ENCODE data around the gene EXOC2. TPM values are rescaled to one million over a fixed set of nuclear protein-coding genes. Genes with fewer than 3 reads are reported as not detected.

EXOC2 gene
- total RNA-seq, 2 experiments from 2014 or later = 29.9 to 30.2 TPM

GRCh38 chr6:642805-643204 is 50.1 kb downstream of the EXOC2 start:
- TF ChIP-seq CTCF (IDR thresholded peaks at IDR 0.05) = no peak
- CTCF ChIA-PET = no interaction called here
- no peak overlapping the region for H3K27ac Mint-ChIP-seq
- H3K36me3 Mint-ChIP-seq (ENCODE audit: low read depth) = peaks cover 4% of the 10 kb centered on the region
- no peaks in the 10 kb centered on the region for H3K27me3 Mint-ChIP-seq
- H3K9me3 Mint-ChIP-seq = no peaks in the 10 kb centered on the region
- H3K4me3 Mint-ChIP-seq = no peak overlapping the region
- intact Hi-C loops (cut with micrococcal nuclease) = no loop called here
- POLR2A ChIA-PET = no interaction called here
- peaks cover 32% of the 10 kb centered on the region for H3K4me1 Mint-ChIP-seq (ENCODE audit: low read depth)
- DNase-seq (no peak), ATAC-seq (no peak)

GRCh38 chr6:641225-641985 is 51.5 kb downstream of the EXOC2 start:
- no peaks in the 10 kb centered on the region for H3K27me3 Mint-ChIP-seq
- ATAC-seq (no peak), DNase-seq (no peak)
- peaks cover 23% of the 10 kb centered on the region for H3K4me1 Mint-ChIP-seq (ENCODE audit: low read depth)
- ChIA-PET CTCF (interaction anchor here (0.8 to 1.3 kb wide), 2 partner anchors 8 to 48 kb away, joined by 4 read pairs; no protein-coding TSS in a partner anchor), POLR2A (interaction anchor here (1.1 kb wide), 1 partner anchor 13 kb away, joined by 3 read pairs; no protein-coding TSS in a partner anchor)
- peaks cover 4% of the 10 kb centered on the region for H3K36me3 Mint-ChIP-seq (ENCODE audit: low read depth)
- no peak overlapping the region for H3K4me3 Mint-ChIP-seq
- no peak for TF ChIP-seq CTCF (IDR thresholded peaks at IDR 0.05)
- intact Hi-C loops (cut with micrococcal nuclease) = no loop called here
- H3K9me3 Mint-ChIP-seq = no peaks in the 10 kb centered on the region
- no peak overlapping the region for H3K27ac Mint-ChIP-seq

GRCh38 chr6:636488-636887 is 56.5 kb downstream of the EXOC2 start:
- H3K27me3 Mint-ChIP-seq = no peaks in the 10 kb centered on the region
- CTCF ChIA-PET = interaction anchor here (1.6 to 2.0 kb wide), 3 partner anchors 14 to 85 kb away, joined by 4 to 5 read pairs (median 5); no protein-coding TSS in a partner anchor
- ATAC-seq = peak; percentile 39
- peaks cover 11% of the 10 kb centered on the region for H3K36me3 Mint-ChIP-seq (ENCODE audit: low read depth)
- no peak for TF ChIP-seq CTCF (IDR thresholded peaks at IDR 0.05)
- H3K4me3 Mint-ChIP-seq = no peak overlapping the region
- DNase-seq = no peak
- no peaks in the 10 kb centered on the region for H3K9me3 Mint-ChIP-seq
- no peak overlapping the region for H3K27ac Mint-ChIP-seq
- intact Hi-C loops (cut with micrococcal nuclease) = no loop called here
- H3K4me1 Mint-ChIP-seq (ENCODE audit: low read depth) = peaks cover 3% of the 10 kb centered on the region
- POLR2A ChIA-PET = interaction anchor here (0.8 to 1.2 kb wide), 2 partner anchors 14 to 19 kb away, joined by 3 read pairs; no protein-coding TSS in a partner anchor

GRCh38 chr6:635233-635632 is 57.7 kb downstream of the EXOC2 start:
- no peaks in the 10 kb centered on the region for H3K9me3 Mint-ChIP-seq
- H3K4me1 Mint-ChIP-seq (ENCODE audit: low read depth) = peaks cover 3% of the 10 kb centered on the region
- ChIA-PET POLR2A (no interaction called here), CTCF (interaction anchor here (0.9 to 2.0 kb wide), 4 partner anchors 19 to 466 kb away, joined by 3 to 5 read pairs (median 4); no protein-coding TSS in a partner anchor)
- H3K27ac Mint-ChIP-seq = no peak overlapping the region
- no peak overlapping the region for H3K4me3 Mint-ChIP-seq
- no peak for TF ChIP-seq CTCF (IDR thresholded peaks at IDR 0.05)
- H3K36me3 Mint-ChIP-seq (ENCODE audit: low read depth) = peaks cover 11% of the 10 kb centered on the region
- H3K27me3 Mint-ChIP-seq = no peaks in the 10 kb centered on the region
- ATAC-seq = no peak
- intact Hi-C loops (cut with micrococcal nuclease) = no loop called here
- no peak for DNase-seq

GRCh38 chr6:633611-634010 is 59.3 kb downstream of the EXOC2 start:
- Mint-ChIP-seq H3K4me1 (ENCODE audit: low read depth) (peaks cover 8% of the 10 kb centered on the region), H3K9me3 (no peaks in the 10 kb centered on the region), H3K36me3 (ENCODE audit: low read depth) (peaks cover 18% of the 10 kb centered on the region), H3K27me3 (no peaks in the 10 kb centered on the region), H3K4me3 (no peak overlapping the region), H3K27ac (no peak overlapping the region)
- ChIA-PET POLR2A (no interaction called here), CTCF (no interaction called here)
- ATAC-seq (no peak), DNase-seq (no peak)
- intact Hi-C loops (cut with micrococcal nuclease) = no loop called here
- TF ChIP-seq CTCF (IDR thresholded peaks at IDR 0.05) = no peak

Data from activated CD8-positive, alpha-beta T cell treated with anti-CD3 and anti-CD28 coated beads for 36 hours (primary cell).